ENCODE measurements around the gene DNMBP. TPM values are rescaled to one million over a fixed set of nuclear protein-coding genes. Genes with fewer than 3 reads are reported as not detected.
"Not testable (repeated sequence)": the region's sequence is repeated elsewhere in the genome, so short reads cannot be mapped to it uniquely, and the experiment has no call there.

DNMBP gene
- total and polyA plus RNA-seq, 2 donors (not counting 3 experiments of a cell fraction or from before 2014, with no cell fraction given) = 32.0 to 53.4 TPM

- FAIRE-seq (peak; percentile 100), DNase-seq (ENCODE audit: low read depth, low spot score) (peak; percentile 68)
- intact Hi-C loops (cut with micrococcal nuclease); H4K20me1 ChIP-seq (replicated peaks; ENCODE audit: control insufficient read depth, extremely low read depth, insufficient read depth, low read length); H3K27me3 ChIP-seq (ENCODE audit: control insufficient read depth in 2 of 2, insufficient read depth in 2 of 2, low read length in 2 of 2); H2AFZ ChIP-seq (ENCODE audit: low read depth, low read length); H3K9me1 ChIP-seq (replicated peaks; ENCODE audit: control insufficient read depth, extremely low read depth, insufficient read depth, low read length); H3K36me3 ChIP-seq (ENCODE audit: control insufficient read depth in 2 of 2, extremely low read depth in 1 of 2, insufficient read depth in 2 of 2, low read length in 2 of 2); H3K9me3 ChIP-seq (replicated peaks; ENCODE audit: control insufficient read depth, insufficient read depth, low read length); dilution Hi-C loops (cut with MboI; ENCODE audit: extremely low pct_ligation_motif_present, low sequenced_read_pairs): not testable (repeated sequence)
- ChIA-PET CTCF (interaction anchor here (0.7 to 1.3 kb wide), 2 partner anchors 11 to 113 kb away, joined by 3 to 5 read pairs; no protein-coding TSS in a partner anchor), POLR2A (interaction anchor here (0.7 kb wide), 1 partner anchor 26 kb away, joined by 3 read pairs; no protein-coding TSS in a partner anchor)
- Histone ChIP-seq H3K4me2 (ENCODE audit: insufficient read depth, low read length) (peak overlapping the region; percentile 82), H3K4me3 (replicated peaks in 1 of 3; ENCODE audit: insufficient read depth in 1 of 3, low read depth in 1 of 3, low read length in 3 of 3) (peak overlapping the region in 1 of 3 experiments; percentile 7), H3K79me2 (ENCODE audit: control insufficient read depth, insufficient read depth, low read length) (peaks cover 68% of the 10 kb centered on the region), H3K27ac (ENCODE audit: insufficient read depth, low read depth, low read length) (peak overlapping the region; percentile 95), H3K9ac (replicated peaks; ENCODE audit: extremely low read depth, insufficient read depth, low read length) (peak overlapping the region; percentile 74), H3K4me1 (ENCODE audit: control insufficient read depth, extremely low read depth, insufficient read depth, low read length) (peaks cover 60% of the 10 kb centered on the region)
- BruUV-seq (replicated peaks) = TSS peak; percentile 89
- TF ChIP-seq GATA2 (IDR thresholded peaks at IDR 0.05; ENCODE audit: insufficient read depth, insufficient read length, low read depth, low read length) = peak; percentile 33
Observed at GRCh38 chr10:99932203-99932957, 77.4 kb downstream of the DNMBP start.

- dilution Hi-C loops (cut with MboI; ENCODE audit: extremely low pct_ligation_motif_present, low sequenced_read_pairs) = no loop called here
- no peak for TF ChIP-seq POLR2A (IDR thresholded peaks at IDR 0.05; ENCODE audit: low read depth, low read length)
- no peak for TF ChIP-seq MAX (IDR thresholded peaks at IDR 0.05; ENCODE audit: insufficient read depth, insufficient read length)
- TF ChIP-seq JUN (IDR thresholded peaks at IDR 0.05; ENCODE audit: borderline replicate concordance, insufficient read depth, insufficient read length, low read depth) = no peak
- no peak for TF ChIP-seq MYC (IDR thresholded peaks at IDR 0.05; ENCODE audit: low read depth, low read length)
- TF ChIP-seq FOS (IDR thresholded peaks at IDR 0.05; ENCODE audit: borderline replicate concordance, insufficient read depth, low read length) = peak; percentile 5
- TF ChIP-seq CTCF (IDR thresholded peaks at IDR 0.05; ENCODE audit: extremely low read depth in 1 of 2, insufficient read depth in 1 of 2, low read depth in 1 of 2, low read length in 2 of 2) = no peak
- TF ChIP-seq GATA2 (IDR thresholded peaks at IDR 0.05; ENCODE audit: insufficient read depth, insufficient read length, low read depth, low read length) = no peak
- no peak for TF ChIP-seq EZH2 (IDR thresholded peaks at IDR 0.05; ENCODE audit: borderline replicate concordance, low read depth, low read length, severe bottlenecking)
- H3K27me3 ChIP-seq (ENCODE audit: control insufficient read depth in 2 of 2, insufficient read depth in 2 of 2, low read length in 2 of 2) = no peaks in the 10 kb centered on the region
- peak overlapping the region; percentile 82 for H3K4me2 ChIP-seq (ENCODE audit: insufficient read depth, low read length)
- peak; percentile 26 for FAIRE-seq
- no TSS peak for BruUV-seq (replicated peaks)
- peaks cover 72% of the 10 kb centered on the region for H3K79me2 ChIP-seq (ENCODE audit: control insufficient read depth, insufficient read depth, low read length)
- peak overlapping the region; percentile 74 for H3K9ac ChIP-seq (replicated peaks; ENCODE audit: extremely low read depth, insufficient read depth, low read length)
- H2AFZ ChIP-seq (ENCODE audit: low read depth, low read length) = no peak overlapping the region
- peaks cover 74% of the 10 kb centered on the region for H3K4me1 ChIP-seq (ENCODE audit: control insufficient read depth, extremely low read depth, insufficient read depth, low read length)
- ChIA-PET POLR2A (interaction anchor here (1.9 kb wide), 1 partner anchor 36 kb away, joined by 5 read pairs; no protein-coding TSS in a partner anchor), CTCF (interaction anchor here (1.2 to 1.6 kb wide), 4 partner anchors 10 to 79 kb away, joined by 5 to 6 read pairs (median 5); partner anchors contain the start of gene DNMBP)
- H3K4me3 ChIP-seq (replicated peaks in 1 of 3; ENCODE audit: insufficient read depth in 1 of 3, low read depth in 1 of 3, low read length in 3 of 3) = no peak overlapping the region
- H3K36me3 ChIP-seq (ENCODE audit: control insufficient read depth in 2 of 2, extremely low read depth in 1 of 2, insufficient read depth in 2 of 2, low read length in 2 of 2) = peaks cover 2 to 8% of the 10 kb centered on the region in 2 experiments
- intact Hi-C loops (cut with micrococcal nuclease) = loop anchor here (1.0 kb wide), 1 partner anchor 35 kb away; no protein-coding TSS in a partner anchor
- no peak for DNase-seq (ENCODE audit: low read depth, low spot score)
- no peaks in the 10 kb centered on the region for H4K20me1 ChIP-seq (replicated peaks; ENCODE audit: control insufficient read depth, extremely low read depth, insufficient read depth, low read length)
- H3K9me3 ChIP-seq (replicated peaks; ENCODE audit: control insufficient read depth, insufficient read depth, low read length) = no peaks in the 10 kb centered on the region
- no peaks in the 10 kb centered on the region for H3K9me1 ChIP-seq (replicated peaks; ENCODE audit: control insufficient read depth, extremely low read depth, insufficient read depth, low read length)
- peak overlapping the region; percentile 95 for H3K27ac ChIP-seq (ENCODE audit: insufficient read depth, low read depth, low read length)
Observed at GRCh38 chr10:99930731-99931550, 78.8 kb downstream of the DNMBP start.

Data from endothelial cell of umbilical vein (primary cell).